Measurements from ENCODE around the gene RAD18. TPM values are rescaled to one million over a fixed set of nuclear protein-coding genes. Genes with fewer than 3 reads are reported as not detected.

RAD18 gene
- total RNA-seq, 2 experiments from 2014 or later = 47.4 to 50.3 TPM

DNA sequence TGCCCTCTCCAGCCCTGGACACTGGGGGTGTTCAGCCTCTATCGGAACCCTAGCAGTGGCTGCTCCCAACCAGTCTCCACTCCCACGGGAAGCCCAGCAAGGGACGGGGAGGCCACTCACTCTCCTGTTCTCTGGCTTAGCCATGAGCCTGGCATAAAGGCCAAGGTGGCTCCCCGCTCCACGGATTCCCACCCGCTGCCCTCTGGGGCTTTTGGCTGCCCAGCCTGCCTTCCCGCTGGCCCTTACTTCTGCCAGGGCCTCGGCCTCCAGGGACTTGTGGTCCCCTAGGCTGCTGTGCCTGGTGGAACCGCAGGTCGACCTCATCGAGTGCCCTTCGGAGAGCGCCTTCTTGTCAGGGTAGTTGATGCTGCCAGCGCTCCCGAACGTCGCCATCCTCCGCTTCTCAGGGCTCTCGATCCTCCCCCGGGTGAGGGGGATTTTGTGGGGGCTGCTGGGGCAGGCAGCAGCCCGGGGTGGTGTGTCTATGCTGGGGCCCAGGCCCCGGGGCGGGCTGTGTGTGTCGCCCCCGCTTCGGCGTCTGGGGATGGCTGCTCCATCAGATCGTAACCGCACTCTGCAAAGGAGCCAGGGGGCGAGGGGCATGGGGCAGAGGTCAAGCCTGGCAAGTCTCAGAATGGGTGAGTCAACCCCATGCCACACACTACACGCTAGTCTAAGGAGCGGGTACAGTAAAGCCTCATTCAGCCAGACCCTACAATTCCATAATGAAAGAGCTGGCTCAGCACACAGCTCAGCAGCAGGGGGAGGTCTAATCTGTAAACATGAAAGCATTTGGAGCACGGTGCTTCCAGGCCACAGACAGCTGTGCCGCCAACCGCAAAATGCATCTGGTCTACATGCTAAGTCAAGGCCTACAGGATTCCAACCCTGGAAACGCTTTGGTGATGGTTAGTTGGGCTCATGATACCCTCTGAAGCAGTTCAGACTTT is 27.3 kb upstream of the RAD18 start:
- ATAC-seq (no peak), DNase-seq (no peak)
- Mint-ChIP-seq H3K27me3 (no peaks in the 10 kb centered on the region), H3K9me3 (no peaks in the 10 kb centered on the region), H3K4me1 (ENCODE audit: low read depth) (peaks cover 2% of the 10 kb centered on the region), H3K4me3 (no peak overlapping the region), H3K27ac (no peak overlapping the region), H3K36me3 (ENCODE audit: low read depth) (no peaks in the 10 kb centered on the region)
- POLR2A ChIA-PET = no interaction called here
- CTCF ChIA-PET = interaction anchor here (3.2 to 5.8 kb wide), 3 partner anchors 12 to 313 kb away, joined by 15 to 75 read pairs (median 72); no protein-coding TSS in a partner anchor
- TF ChIP-seq, protein P1, sequence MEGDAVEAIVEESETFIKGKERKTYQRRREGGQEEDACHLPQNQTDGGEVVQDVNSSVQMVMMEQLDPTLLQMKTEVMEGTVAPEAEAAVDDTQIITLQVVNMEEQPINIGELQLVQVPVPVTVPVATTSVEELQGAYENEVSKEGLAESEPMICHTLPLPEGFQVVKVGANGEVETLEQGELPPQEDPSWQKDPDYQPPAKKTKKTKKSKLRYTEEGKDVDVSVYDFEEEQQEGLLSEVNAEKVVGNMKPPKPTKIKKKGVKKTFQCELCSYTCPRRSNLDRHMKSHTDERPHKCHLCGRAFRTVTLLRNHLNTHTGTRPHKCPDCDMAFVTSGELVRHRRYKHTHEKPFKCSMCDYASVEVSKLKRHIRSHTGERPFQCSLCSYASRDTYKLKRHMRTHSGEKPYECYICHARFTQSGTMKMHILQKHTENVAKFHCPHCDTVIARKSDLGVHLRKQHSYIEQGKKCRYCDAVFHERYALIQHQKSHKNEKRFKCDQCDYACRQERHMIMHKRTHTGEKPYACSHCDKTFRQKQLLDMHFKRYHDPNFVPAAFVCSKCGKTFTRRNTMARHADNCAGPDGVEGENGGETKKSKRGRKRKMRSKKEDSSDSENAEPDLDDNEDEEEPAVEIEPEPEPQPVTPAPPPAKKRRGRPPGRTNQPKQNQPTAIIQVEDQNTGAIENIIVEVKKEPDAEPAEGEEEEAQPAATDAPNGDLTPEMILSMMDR (IDR thresholded peaks at IDR 0.05) = no peak
- intact Hi-C loops (cut with micrococcal nuclease) = no loop called here

DNA sequence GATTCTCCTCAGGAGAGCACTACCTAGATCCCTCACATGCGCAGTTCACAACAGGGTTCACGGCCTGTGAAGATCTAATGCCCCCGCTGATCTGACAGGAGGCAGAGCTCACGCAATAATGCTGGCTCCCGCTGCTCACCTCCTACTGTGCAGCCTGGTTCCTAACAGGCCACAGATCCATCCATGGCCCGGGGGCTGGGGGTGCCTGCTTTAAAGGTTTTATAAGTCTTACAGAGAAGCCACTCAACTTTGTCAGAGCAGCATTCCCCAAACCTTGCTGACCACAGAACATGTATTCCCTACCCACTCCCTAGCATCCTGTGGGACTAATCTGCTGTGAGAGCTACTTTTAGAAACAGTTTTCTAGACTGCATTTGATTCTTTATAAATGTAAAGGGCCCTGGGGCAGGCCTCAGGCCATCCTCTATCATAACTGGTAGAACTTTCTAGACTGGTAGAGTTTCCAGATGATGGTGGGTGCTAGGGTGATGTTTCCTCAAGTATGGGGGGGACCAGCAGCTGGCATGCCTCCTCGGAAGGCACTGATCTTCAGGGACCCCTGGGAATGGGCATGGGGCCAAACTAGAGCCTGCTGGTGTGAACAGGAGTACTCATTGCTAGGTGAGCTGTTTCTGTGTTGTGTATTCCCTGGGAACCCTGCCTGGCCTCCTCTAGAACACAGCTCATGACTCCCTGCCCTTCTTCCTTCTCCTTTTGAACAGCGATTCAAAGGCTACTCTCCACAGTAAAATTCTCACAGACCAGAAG is 25.7 kb upstream of the RAD18 start:
- no peak overlapping the region for H3K27ac Mint-ChIP-seq
- no peaks in the 10 kb centered on the region for H3K9me3 Mint-ChIP-seq
- ATAC-seq (no peak), DNase-seq (no peak)
- no peak overlapping the region for H3K4me3 Mint-ChIP-seq
- ChIA-PET POLR2A (no interaction called here), CTCF (interaction anchor here (1.0 to 5.8 kb wide), 19 partner anchors 9 to 322 kb away, joined by 3 to 75 read pairs (median 4); no protein-coding TSS in a partner anchor)
- no peaks in the 10 kb centered on the region for H3K27me3 Mint-ChIP-seq
- TF ChIP-seq, protein P1 (IDR thresholded peaks at IDR 0.05) = no peak
- H3K4me1 Mint-ChIP-seq (ENCODE audit: low read depth) = peaks cover 2% of the 10 kb centered on the region
- no peaks in the 10 kb centered on the region for H3K36me3 Mint-ChIP-seq (ENCODE audit: low read depth)
- intact Hi-C loops (cut with micrococcal nuclease) = loop anchor here (5.0 kb wide), 2 partner anchors 78 to 313 kb away; no protein-coding TSS in a partner anchor

DNA sequence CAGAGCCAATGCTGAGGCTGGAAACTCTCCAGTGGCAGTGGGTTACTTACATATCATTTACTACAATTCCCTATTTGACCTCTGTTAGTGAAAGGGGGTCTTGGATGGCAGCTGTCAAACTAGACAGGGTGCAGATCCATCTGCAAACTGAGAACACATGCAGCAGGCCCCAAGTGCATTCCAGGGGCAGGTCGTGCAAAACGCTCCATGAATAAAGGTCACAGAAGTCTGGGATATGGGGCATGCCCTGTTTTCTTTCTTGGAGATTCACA is 25.0 kb upstream of the RAD18 start:
- ATAC-seq (no peak), DNase-seq (no peak)
- Mint-ChIP-seq H3K27me3 (no peaks in the 10 kb centered on the region), H3K4me1 (ENCODE audit: low read depth) (peaks cover 2% of the 10 kb centered on the region), H3K4me3 (no peak overlapping the region), H3K27ac (no peak overlapping the region), H3K9me3 (no peaks in the 10 kb centered on the region), H3K36me3 (ENCODE audit: low read depth) (no peaks in the 10 kb centered on the region)
- intact Hi-C loops (cut with micrococcal nuclease) = loop anchor here (5.0 kb wide), 2 partner anchors 79 to 314 kb away; no protein-coding TSS in a partner anchor
- ChIA-PET CTCF (interaction anchor here (1.0 to 5.8 kb wide), 26 partner anchors 9 to 329 kb away, joined by 3 to 75 read pairs (median 4); partner anchors contain the start of genes RAD18 and SRGAP3), POLR2A (no interaction called here)
- TF ChIP-seq, protein P1 (IDR thresholded peaks at IDR 0.05) = no peak

DNA sequence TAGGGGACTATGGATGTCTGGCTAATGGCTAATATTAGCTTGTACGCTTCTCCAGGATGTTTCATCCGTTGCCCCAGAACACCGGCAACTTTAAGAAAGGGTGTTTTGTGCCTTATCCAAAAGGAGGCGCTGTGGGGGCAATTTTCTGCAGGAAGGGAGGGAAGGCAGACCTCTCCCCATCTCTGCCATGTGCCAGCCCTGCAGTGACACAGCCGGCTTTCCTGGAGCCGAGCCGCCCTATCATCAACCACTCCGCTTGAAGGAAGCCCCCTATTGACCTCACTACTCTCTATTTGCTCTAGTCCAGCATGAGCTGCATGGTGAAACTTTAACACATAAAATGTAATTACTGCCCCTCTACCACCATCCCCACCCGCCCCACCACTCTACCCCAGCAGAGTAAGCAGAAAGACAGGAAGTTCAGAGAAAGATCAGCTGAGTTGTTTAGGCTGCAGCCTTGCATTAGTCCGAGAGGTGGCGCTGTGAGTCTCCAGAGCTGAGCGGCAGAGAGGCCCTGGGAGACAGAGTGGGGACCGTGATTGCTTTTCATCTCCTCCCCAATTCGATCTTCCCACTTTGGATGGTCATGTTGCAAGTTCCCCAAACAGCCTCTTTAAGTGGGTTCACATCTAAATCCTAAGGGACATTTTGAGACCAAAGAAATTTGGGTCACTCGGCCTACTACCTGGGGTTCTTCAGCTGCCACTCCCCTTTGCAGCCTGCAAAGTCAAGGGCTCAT is 24.5 kb upstream of the RAD18 start:
- Mint-ChIP-seq H3K36me3 (ENCODE audit: low read depth) (no peaks in the 10 kb centered on the region), H3K4me3 (no peak overlapping the region), H3K4me1 (ENCODE audit: low read depth) (peaks cover 2% of the 10 kb centered on the region), H3K27me3 (no peaks in the 10 kb centered on the region), H3K27ac (no peak overlapping the region), H3K9me3 (no peaks in the 10 kb centered on the region)
- POLR2A ChIA-PET = no interaction called here
- CTCF ChIA-PET = interaction anchor here (0.6 to 5.8 kb wide), 30 partner anchors 9 to 625 kb away, joined by 3 to 75 read pairs (median 4); partner anchors contain the start of genes RAD18 and SRGAP3
- ATAC-seq = peak; percentile 96
- intact Hi-C loops (cut with micrococcal nuclease) = loop anchor here (5.0 kb wide), 2 partner anchors 79 to 314 kb away; no protein-coding TSS in a partner anchor
- DNase-seq = peak; percentile 79
- TF ChIP-seq, protein P1 (IDR thresholded peaks at IDR 0.05) = peak; percentile 86
